Common myeloid progenitor, CD34-positive (primary cell): ENCODE results near the gene GRIP1.
"Not testable (repeated sequence)": the region's sequence is repeated elsewhere in the genome, so short reads cannot be mapped to it uniquely, and the experiment has no call there.

ENCODE experiments used
- CTCF ChIA-PET: fragments of 350-600 bp; sonication (Branson Sonifier 250); formaldehyde crosslinking; loops from one replicate; lab custom pipeline; 2021; ENCODE audit warnings: antibody characterized with exemption; lab: Charles Lee
- POLR2A ChIA-PET: fragments of 350-600 bp; sonication (Branson Sonifier 250); formaldehyde crosslinking; loops from one replicate; lab custom pipeline; 2021; ENCODE audit warnings: antibody characterized with exemption; lab: Charles Lee
- DNase-seq, 3 donors: peaks; one replicate each; pipeline versions ENCODE4 v3.0.0 to v3.0.0-alpha.2; 2013
- H3K27ac ChIP-seq, 2 experiments: 1 replicate in 1 of 2; 2 replicates in 1 of 2; pipeline ENCODE4 v1.7.0; 2013; ENCODE audit warnings: inconsistent platforms in 2 of 2, low read length in 2 of 2, mild to moderate bottlenecking in 2 of 2, low read depth in 1 of 2, moderate library complexity in 1 of 2; ENCODE audit not compliant: severe bottlenecking in 2 of 2, insufficient read depth in 1 of 2, poor library complexity in 1 of 2
- H3K27me3 ChIP-seq, 5 experiments: replicated peaks in 2 of 5; 1 replicate in 3 of 5; 2 replicates in 2 of 5; pipeline versions ENCODE4 v1.6.1 to v1.7.0; 2013; ENCODE audit warnings: low read length in 4 of 5, mild to moderate bottlenecking in 2 of 5, moderate library complexity in 2 of 5, inconsistent platforms in 1 of 5; ENCODE audit not compliant: insufficient read depth in 5 of 5, control insufficient read depth in 4 of 5
- H3K36me3 ChIP-seq, 4 experiments: 1 replicate in 2 of 4; 2 replicates in 2 of 4; pipeline versions ENCODE4 v1.6.1 to v1.7.0; 2013; ENCODE audit warnings: low read length in 3 of 4, control low read depth in 1 of 4, mild to moderate bottlenecking in 1 of 4; ENCODE audit not compliant: control insufficient read depth in 4 of 4, insufficient read depth in 4 of 4
- H3K4me1 ChIP-seq, 4 experiments: 1 replicate in 3 of 4; 2 replicates in 1 of 4; pipeline versions ENCODE4 v1.6.1 to v1.7.1; 2013; ENCODE audit warnings: low read length in 3 of 4, mild to moderate bottlenecking in 3 of 4, control low read depth in 1 of 4, inconsistent platforms in 1 of 4, moderate library complexity in 1 of 4; ENCODE audit not compliant: control insufficient read depth in 4 of 4, insufficient read depth in 4 of 4; ENCODE audit errors: control extremely low read depth in 1 of 4
- H3K4me3 ChIP-seq, 7 experiments: 1 replicate in 4 of 7; 2 replicates in 3 of 7; pipeline versions ENCODE4 v1.5.1 to v1.7.0; 2013; ENCODE audit warnings: mild to moderate bottlenecking in 7 of 7, low read length in 6 of 7, moderate library complexity in 6 of 7, inconsistent platforms in 2 of 7, low read depth in 2 of 7, control low read depth in 1 of 7; ENCODE audit not compliant: insufficient read depth in 4 of 7, control insufficient read depth in 1 of 7; ENCODE audit errors: extremely low read depth in 1 of 7
- H3K9me3 ChIP-seq, 5 experiments: 1 replicate in 4 of 5; 2 replicates in 1 of 5; pipeline versions ENCODE4 v1.6.1 to v1.7.1; 2013; ENCODE audit warnings: low read length in 4 of 5, mild to moderate bottlenecking in 2 of 5, inconsistent platforms in 1 of 5, low read depth in 1 of 5, moderate library complexity in 1 of 5; ENCODE audit not compliant: control insufficient read depth in 4 of 5, insufficient read depth in 2 of 5; ENCODE audit errors: control extremely low read depth in 1 of 5
- WGBS: methylation state at CpG from one replicate; pipeline ENCODE4 v1.1.5; 2013; ENCODE audit not compliant: insufficient coverage; 5-methylcytosine and 5-hydroxymethylcytosine counted together

The GRIP1 gene

DNA sequence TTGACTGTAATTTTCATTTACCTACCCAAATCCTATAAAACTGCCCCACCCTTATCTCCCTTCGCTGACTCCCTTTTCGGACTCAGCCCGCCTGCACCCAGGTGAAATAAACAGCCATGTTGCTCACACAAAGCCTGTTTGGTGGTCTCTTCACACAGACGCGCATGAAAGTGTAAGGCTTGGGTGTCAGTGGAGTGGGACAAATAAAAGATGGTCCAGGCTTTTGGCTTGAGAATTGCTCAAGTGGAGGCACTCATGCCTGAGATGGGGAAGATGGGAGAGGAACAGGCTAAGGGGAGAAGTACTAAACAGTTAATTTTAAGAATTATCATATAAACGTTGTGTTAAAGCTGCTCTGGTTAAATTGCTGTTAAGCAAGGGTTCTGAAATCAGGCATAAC is 180.8 kb downstream of the GRIP1 start:
- DNase-seq, H3K4me3 ChIP-seq, H3K4me1 ChIP-seq, H3K36me3 ChIP-seq, CTCF ChIA-PET, POLR2A ChIA-PET, H3K27me3 ChIP-seq, H3K9me3 ChIP-seq, H3K27ac ChIP-seq: not testable (repeated sequence)
- WGBS, result 100% methylated on average over 2 of the region's 6 CpGs

DNA sequence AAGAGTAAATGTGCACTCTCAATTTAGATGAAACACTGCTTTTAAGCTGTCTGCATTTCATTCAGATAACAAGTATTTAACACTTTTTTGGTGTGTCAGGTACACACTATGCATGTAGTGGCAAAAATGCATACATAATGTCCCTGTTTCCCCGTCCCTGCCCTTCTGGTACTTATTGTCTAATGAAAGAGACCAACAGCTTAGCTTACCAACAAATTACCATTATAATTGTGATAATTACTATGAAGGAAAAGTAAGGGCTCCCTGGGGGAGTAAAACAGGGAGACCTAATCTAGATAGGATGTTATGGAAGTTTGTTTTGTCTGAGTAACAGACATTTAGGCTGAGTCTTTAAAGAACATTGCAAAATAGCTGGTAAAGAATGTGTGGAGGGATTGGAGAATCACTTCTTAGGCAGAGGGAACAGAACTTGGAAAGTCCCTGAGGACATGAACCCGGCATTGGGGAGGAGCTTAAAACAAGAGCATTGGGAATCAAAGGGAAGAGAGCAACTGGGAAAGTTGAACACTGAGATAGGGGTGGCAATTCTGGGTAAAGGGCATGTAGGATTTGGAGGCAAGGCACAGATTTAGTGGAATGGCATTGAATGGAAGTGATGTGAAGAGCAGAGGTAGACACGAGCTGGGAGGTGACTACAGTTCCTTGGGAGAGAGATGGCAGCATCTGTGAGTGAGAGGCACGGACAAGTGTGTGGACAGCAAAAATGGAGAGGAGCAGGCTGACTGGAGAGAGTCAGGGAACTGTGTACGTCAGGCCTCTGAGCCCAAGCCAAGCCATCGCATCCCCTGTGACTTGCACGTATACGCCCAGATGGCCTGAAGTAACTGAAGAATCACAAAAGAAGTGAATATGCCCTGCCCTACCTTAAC is 181.6 kb downstream of the GRIP1 start:
- no peaks in the 10 kb centered on the region for H3K36me3 ChIP-seq
- H3K4me3 ChIP-seq, result no peak overlapping the region
- DNase-seq, result no peak
- 100% methylated on average over 3 of the region's 8 CpGs for WGBS
- CTCF ChIA-PET, result interaction anchor here (1.0 kb wide), 1 partner anchor 9 kb away, joined by 3 read pairs; no protein-coding TSS in a partner anchor
- H3K9me3 ChIP-seq, result no peaks in the 10 kb centered on the region
- H3K27me3 ChIP-seq, result no peaks in the 10 kb centered on the region
- H3K27ac ChIP-seq, result no peak overlapping the region
- POLR2A ChIA-PET, result no interaction called here
- H3K4me1 ChIP-seq, result no peaks in the 10 kb centered on the region

DNA sequence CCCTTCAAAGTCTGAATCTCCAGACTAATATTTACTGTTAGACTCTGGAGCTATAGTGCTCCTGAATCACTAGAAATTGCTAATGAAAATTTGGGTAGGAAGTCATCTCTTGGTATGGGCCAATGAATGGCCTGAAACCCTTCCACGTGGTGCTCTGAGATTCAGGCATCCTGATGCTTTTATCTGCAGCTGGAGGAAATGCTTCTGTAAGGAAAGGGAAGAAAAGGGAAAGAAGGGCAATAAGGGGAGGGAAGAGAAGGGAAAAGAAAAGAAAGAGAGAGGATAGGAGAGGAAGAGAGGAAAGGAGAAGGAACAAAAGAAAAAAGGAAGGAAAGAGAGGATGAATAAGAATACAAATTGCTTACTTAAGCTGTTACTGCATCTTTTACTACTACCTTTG is 182.3 kb downstream of the GRIP1 start:
- 40% methylated on average over 1 of the region's 1 CpG for WGBS
- no peaks in the 10 kb centered on the region for H3K36me3 ChIP-seq
- ChIA-PET CTCF (interaction anchor here (1.0 kb wide), 1 partner anchor 9 kb away, joined by 3 read pairs; no protein-coding TSS in a partner anchor), POLR2A (no interaction called here)
- DNase-seq, result no peak
- no peaks in the 10 kb centered on the region for H3K4me1 ChIP-seq
- H3K4me3 ChIP-seq, result no peak overlapping the region
- no peaks in the 10 kb centered on the region for H3K27me3 ChIP-seq
- no peak overlapping the region for H3K27ac ChIP-seq
- H3K9me3 ChIP-seq, result no peaks in the 10 kb centered on the region

DNA sequence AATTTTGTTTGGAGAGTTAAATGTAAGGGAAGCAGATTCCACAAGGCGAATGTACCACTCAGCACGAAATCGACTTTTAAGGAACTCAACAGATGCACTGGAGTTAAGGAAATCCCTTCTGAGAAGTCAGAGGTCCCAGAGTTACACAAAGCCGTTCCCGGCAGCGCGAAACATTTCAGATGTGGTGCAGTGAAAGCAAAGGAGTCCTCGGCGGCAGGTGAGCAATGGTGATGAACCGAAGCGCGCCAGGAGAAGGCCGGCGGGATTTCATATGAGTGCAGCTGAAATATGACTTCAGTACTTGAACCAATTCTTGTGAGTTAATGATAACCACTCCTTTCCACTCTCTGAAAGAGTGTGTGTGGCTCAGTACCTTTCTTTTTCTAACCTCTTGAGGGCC is 183.2 kb downstream of the GRIP1 start:
- ChIA-PET POLR2A (interaction anchor here (0.6 kb wide), 1 partner anchor 1565 kb away, joined by 6 read pairs; no protein-coding TSS in a partner anchor), CTCF (no interaction called here)
- Histone ChIP-seq H3K9me3 (no peaks in the 10 kb centered on the region), H3K27ac (no peak overlapping the region), H3K4me1 (no peaks in the 10 kb centered on the region), H3K27me3 (no peaks in the 10 kb centered on the region), H3K36me3 (no peaks in the 10 kb centered on the region), H3K4me3 (no peak overlapping the region)
- no peak for DNase-seq
- 95% methylated on average over 14 of the region's 14 CpGs for WGBS

DNA sequence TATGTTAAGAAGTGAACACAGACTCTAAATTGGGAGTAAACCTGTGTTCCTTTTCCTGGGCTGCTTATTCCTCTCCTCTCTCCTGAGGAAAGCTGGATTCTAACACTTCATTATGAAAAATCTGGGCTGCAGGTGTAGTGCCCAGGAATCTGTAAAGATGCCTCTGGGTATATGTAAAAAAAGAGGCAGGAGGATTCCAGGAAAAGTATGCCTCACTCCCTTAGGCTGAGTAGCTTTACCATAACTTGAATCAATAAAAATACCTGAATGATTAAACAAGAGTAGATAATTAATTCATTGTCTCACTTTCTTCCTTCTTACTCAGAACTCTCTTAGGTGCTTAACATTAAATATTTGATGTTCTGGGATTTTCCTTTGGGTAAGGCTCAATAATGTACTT is 185.1 kb downstream of the GRIP1 start:
- POLR2A ChIA-PET, result no interaction called here
- Histone ChIP-seq H3K27me3 (no peaks in the 10 kb centered on the region), H3K27ac (no peak overlapping the region), H3K4me3 (no peak overlapping the region), H3K4me1 (no peaks in the 10 kb centered on the region), H3K9me3 (peaks cover 0 to 2% (median 0%) of the 10 kb centered on the region in 5 experiments), H3K36me3 (no peaks in the 10 kb centered on the region)
- no peak for DNase-seq
- CTCF ChIA-PET, result no interaction called here

DNA sequence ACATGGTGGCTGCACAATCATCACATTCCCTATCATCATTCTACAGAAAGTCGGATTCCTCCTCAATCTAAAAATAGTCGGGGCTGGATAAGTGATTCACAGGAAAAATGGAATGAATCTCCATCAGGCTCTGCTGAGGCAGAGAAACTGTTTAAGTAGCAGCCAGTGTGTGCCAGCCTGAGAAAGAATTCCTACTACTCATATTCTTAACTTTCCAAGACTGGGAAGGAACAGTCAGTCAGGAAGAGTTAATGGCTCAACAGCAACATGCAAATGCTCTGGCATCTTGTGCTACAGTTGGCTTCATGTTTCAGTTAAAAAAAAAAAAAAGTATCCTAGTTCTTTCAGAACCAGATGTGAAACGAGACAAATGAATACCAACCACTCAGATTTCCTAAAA is 187.0 kb downstream of the GRIP1 start:
- Histone ChIP-seq H3K9me3 (peaks cover 0 to 2% (median 0%) of the 10 kb centered on the region in 5 experiments), H3K4me1 (no peaks in the 10 kb centered on the region), H3K36me3 (no peaks in the 10 kb centered on the region), H3K27ac (no peak overlapping the region), H3K27me3 (no peaks in the 10 kb centered on the region), H3K4me3 (no peak overlapping the region)
- WGBS, result no CpG with 5 or more reads among the region's 3 CpGs
- DNase-seq, result no peak
- ChIA-PET CTCF (no interaction called here), POLR2A (no interaction called here)

DNA sequence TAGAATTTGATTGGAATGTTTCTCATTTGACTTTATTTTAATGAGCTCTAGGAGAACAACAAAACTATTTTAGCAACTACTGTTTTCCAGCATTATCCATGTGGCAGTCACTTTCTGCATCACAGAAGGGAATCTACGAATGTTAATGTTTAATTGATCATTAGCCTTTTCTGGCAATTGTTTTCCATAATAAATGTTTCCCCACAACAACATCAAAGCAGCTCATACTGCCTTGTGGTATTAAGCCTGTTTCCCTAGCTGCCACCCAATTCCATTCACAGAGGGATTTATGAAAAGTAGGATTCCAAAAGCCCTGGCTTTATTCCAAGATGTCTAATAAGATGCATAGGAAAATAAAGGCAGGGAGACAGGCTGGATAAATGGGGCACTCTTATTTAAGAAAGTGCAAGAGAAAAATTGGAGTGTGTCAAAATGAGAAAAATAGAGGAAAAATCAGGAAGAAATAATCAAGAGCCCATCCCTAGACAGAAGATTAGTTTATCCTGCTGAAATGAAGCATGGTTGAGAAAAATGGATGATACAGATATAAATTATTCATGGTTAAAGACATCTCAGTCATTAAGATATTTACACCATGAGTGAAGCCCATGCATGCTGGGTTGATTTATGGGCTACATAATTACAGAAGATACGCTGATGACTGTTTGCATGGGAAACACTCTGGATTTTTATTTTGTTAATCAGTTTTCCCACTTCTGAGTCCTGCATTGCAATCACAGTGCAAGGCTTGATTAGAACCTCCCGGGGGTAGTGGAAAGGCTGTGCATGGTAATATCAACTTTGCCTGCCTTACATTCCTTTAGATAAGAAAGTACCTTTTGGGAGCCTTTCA is 196.3 kb downstream of the GRIP1 start:
- 100% methylated on average over 1 of the region's 3 CpGs for WGBS
- POLR2A ChIA-PET, result no interaction called here
- CTCF ChIA-PET, result no interaction called here
- Histone ChIP-seq H3K27me3 (no peaks in the 10 kb centered on the region), H3K4me1 (no peaks in the 10 kb centered on the region), H3K27ac (no peak overlapping the region), H3K4me3 (no peak overlapping the region), H3K36me3 (no peaks in the 10 kb centered on the region), H3K9me3 (no peaks in the 10 kb centered on the region)
- DNase-seq, result no peak
